ENCODE measurements around the gene USP21.

USP21 gene

DNA sequence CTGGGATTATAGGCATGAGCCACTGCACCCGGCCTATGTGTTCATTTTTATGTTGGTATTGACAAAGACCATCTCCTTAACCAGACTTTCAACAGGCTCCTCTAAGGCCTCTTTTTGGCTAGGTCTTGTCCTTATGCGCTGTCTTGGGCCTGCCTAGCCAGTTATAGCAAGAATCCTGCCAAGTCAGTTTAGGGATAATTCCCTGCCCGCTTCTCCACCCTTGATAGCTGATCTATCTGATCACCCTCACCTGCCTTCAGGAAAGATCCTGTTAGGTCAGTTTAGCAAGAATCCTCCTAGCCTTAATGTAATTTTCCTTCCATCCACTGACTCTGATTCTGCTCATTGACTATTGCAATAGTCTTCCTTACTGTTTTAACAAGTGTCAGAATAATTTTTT is 20.4 kb downstream of the USP21 start:
- in situ Hi-C loops (cut with MboI; ENCODE audit: low sequenced_read_pairs, unreplicated experiment): no loop called here
- no peak for DNase-seq (ENCODE audit: low spot score)
- TF ChIP-seq, protein P1, sequence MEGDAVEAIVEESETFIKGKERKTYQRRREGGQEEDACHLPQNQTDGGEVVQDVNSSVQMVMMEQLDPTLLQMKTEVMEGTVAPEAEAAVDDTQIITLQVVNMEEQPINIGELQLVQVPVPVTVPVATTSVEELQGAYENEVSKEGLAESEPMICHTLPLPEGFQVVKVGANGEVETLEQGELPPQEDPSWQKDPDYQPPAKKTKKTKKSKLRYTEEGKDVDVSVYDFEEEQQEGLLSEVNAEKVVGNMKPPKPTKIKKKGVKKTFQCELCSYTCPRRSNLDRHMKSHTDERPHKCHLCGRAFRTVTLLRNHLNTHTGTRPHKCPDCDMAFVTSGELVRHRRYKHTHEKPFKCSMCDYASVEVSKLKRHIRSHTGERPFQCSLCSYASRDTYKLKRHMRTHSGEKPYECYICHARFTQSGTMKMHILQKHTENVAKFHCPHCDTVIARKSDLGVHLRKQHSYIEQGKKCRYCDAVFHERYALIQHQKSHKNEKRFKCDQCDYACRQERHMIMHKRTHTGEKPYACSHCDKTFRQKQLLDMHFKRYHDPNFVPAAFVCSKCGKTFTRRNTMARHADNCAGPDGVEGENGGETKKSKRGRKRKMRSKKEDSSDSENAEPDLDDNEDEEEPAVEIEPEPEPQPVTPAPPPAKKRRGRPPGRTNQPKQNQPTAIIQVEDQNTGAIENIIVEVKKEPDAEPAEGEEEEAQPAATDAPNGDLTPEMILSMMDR (IDR thresholded peaks at IDR 0.05; ENCODE audit: borderline replicate concordance, control extremely low read depth, extremely low read depth, insufficient read depth, missing control alignments): no peak

DNA sequence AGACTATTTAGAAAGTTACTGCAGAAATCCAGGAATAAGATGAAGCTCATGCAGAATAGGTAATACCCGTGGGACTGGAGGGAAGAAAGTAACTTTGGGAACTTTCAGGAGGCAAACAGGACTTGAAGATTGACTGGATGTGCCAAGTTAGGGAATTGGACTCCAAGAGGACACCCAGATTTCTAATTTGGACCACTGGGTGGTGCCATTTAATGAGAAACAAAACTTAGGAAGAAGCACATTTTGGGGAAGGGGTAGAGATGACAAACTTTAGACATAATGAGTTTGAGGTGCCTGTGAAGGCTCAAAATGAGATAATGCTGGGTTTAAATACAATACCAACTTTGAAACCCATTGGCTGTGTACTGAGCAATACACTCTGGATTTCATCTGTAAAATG is 21.3 kb downstream of the USP21 start:
- TF ChIP-seq, protein P1 (IDR thresholded peaks at IDR 0.05; ENCODE audit: borderline replicate concordance, control extremely low read depth, extremely low read depth, insufficient read depth, missing control alignments): no peak
- in situ Hi-C loops (cut with MboI; ENCODE audit: low sequenced_read_pairs, unreplicated experiment): no loop called here
- DNase-seq (ENCODE audit: low spot score): no peak

DNA sequence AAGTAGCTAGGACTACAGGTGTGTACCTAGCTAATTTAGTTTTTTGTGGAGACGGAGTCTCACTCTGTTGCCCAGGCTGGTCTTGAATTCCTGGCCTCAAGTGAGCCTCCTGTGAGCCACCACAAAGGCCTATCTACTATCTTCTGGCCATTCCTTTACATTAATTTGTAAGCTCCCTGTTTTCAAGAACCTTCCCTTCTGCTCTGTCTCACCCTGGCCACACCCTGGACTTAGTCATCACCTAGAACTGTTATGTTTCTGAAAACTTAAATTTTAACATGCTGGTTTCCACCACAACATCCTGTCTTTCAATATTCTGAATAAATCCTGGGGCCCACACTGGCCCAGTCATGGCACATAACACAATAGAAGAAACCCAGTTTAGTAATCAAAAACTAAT is 22.9 kb downstream of the USP21 start:
- TF ChIP-seq, protein P1 (IDR thresholded peaks at IDR 0.05; ENCODE audit: borderline replicate concordance, control extremely low read depth, extremely low read depth, insufficient read depth, missing control alignments): no peak
- DNase-seq (ENCODE audit: low spot score): peak; percentile 43
- in situ Hi-C loops (cut with MboI; ENCODE audit: low sequenced_read_pairs, unreplicated experiment): no loop called here

DNA sequence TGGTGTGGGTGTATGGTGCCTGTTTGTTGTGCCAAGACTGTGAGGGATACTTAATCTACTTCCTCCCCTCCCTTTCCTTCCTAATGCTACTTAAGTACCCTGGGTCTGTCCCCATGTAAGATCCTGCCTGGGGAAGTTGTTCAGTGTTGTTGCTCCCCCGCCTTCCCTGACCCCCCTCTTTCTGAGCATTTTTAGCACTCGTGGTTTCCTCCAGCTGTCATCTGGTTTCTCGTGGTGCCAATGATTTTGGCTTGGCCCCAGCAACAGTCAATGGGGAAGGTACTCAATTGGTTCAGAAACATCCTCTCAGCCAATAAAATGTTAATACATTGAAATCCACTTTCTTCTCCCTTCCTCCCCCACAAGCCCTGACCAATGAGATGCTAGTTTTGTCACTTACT is 26.0 kb downstream of the USP21 start:
- in situ Hi-C loops (cut with MboI; ENCODE audit: low sequenced_read_pairs, unreplicated experiment): no loop called here
- TF ChIP-seq, protein P1 (IDR thresholded peaks at IDR 0.05; ENCODE audit: borderline replicate concordance, control extremely low read depth, extremely low read depth, insufficient read depth, missing control alignments): no peak
- peak; percentile 85 for DNase-seq (ENCODE audit: low spot score)

DNA sequence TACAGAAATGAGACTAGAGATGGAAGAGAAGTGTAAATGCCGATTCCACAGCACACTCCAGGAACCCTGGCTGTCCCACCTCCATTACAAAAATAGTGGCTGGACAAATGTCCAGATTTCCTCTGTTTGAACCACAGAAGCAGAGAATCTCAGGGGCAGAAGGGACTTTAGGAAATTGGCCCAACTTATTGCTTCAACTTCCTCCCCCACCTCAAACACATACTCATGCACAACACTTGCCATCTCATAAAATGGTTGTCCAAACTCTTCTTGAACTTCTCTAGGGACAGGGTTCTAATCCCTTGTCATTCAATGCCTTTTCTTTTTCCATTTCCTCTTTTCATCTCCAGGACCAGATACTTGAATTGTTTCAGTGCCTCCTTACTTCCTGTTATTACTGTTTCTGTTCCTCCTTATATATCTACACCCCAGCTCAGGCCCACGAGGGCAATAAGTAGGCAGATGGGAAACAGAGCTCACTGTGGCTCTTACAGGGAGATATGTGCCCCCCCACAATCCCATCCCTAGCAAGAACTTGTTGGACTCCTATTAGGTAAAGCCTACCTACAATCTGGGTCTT is 26.5 kb downstream of the USP21 start:
- in situ Hi-C loops (cut with MboI; ENCODE audit: low sequenced_read_pairs, unreplicated experiment): no loop called here
- no peak for DNase-seq (ENCODE audit: low spot score)
- TF ChIP-seq, protein P1 (IDR thresholded peaks at IDR 0.05; ENCODE audit: borderline replicate concordance, control extremely low read depth, extremely low read depth, insufficient read depth, missing control alignments): no peak

DNA sequence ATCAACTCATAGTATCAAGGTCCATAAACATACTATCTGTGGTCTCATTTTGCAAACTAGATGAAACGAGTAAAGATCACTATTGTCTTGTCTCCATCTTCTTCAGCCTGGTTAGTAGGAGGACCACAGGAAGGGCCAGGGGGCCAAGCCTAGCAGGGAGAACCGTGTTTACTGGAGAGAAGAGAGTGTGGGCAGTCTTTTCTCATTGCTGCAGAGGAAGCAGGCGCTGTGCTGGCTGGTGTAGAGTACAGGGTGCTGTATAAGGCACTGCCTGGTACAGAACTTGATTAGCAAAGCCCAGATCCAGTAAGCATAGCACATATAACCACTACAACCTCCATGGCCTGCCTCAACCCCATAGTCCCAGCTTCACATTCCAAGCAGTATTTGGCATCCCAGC is 28.0 kb downstream of the USP21 start:
- in situ Hi-C loops (cut with MboI; ENCODE audit: low sequenced_read_pairs, unreplicated experiment): no loop called here
- DNase-seq (ENCODE audit: low spot score): no peak
- TF ChIP-seq, protein P1 (IDR thresholded peaks at IDR 0.05; ENCODE audit: borderline replicate concordance, control extremely low read depth, extremely low read depth, insufficient read depth, missing control alignments): no peak

All from GM13976 (cell line).